ENCODE data around the gene ZFP36L2.

Gene ZFP36L2

GRCh38 chr2:43196768-43197587 lies 29.4 kb downstream of the ZFP36L2 start:
- no peaks in the 10 kb centered on the region for H3K79me2 ChIP-seq (ENCODE audit: control insufficient read depth, low read length)
- H3K4me3 ChIP-seq (ENCODE audit: low read length): peak overlapping the region; percentile 58
- no peaks in the 10 kb centered on the region for H3K36me3 ChIP-seq (ENCODE audit: control insufficient read depth, low read length)
- no peaks in the 10 kb centered on the region for H3K27me3 ChIP-seq (ENCODE audit: control insufficient read depth, low read length)
- H3F3A ChIP-seq (ENCODE audit: control insufficient read depth, insufficient read depth): peaks cover 6% of the 10 kb centered on the region
- H3K27ac ChIP-seq (ENCODE audit: low read depth, low read length): peak overlapping the region; percentile 60
- no peaks in the 10 kb centered on the region for H3K9me3 ChIP-seq (ENCODE audit: control insufficient read depth, insufficient read depth, low read length)
- TF ChIP-seq EZH2phosphoT487 (IDR thresholded peaks at IDR 0.05; ENCODE audit: borderline replicate concordance, low read length) (no peak), CTCF (IDR thresholded peaks at IDR 0.05; ENCODE audit: low read depth, low read length, poor library complexity, severe bottlenecking) (no peak)
- peaks cover 93% of the 10 kb centered on the region for H3K4me1 ChIP-seq (ENCODE audit: control insufficient read depth, low read length)
- no peaks in the 10 kb centered on the region for H4K20me1 ChIP-seq (ENCODE audit: control insufficient read depth, insufficient read depth, low read depth, low read length)
- H3K9me2 ChIP-seq (replicated peaks; ENCODE audit: control insufficient read depth, low read length): no peaks in the 10 kb centered on the region
- H3K4me2 ChIP-seq (ENCODE audit: low read length): peak overlapping the region; percentile 73

GRCh38 chr2:43194121-43194869 lies 32.1 kb downstream of the ZFP36L2 start:
- Histone ChIP-seq H3K27me3 (ENCODE audit: control insufficient read depth, low read length) (no peaks in the 10 kb centered on the region), H3K27ac (ENCODE audit: low read depth, low read length) (peak overlapping the region; percentile 56), H3K36me3 (ENCODE audit: control insufficient read depth, low read length) (no peaks in the 10 kb centered on the region), H3K79me2 (ENCODE audit: control insufficient read depth, low read length) (no peaks in the 10 kb centered on the region), H3K4me2 (ENCODE audit: low read length) (peak overlapping the region; percentile 40), H3F3A (ENCODE audit: control insufficient read depth, insufficient read depth) (peaks cover 6% of the 10 kb centered on the region), H3K4me3 (ENCODE audit: low read length) (no peak overlapping the region), H3K4me1 (ENCODE audit: control insufficient read depth, low read length) (peaks cover 70% of the 10 kb centered on the region), H3K9me3 (ENCODE audit: control insufficient read depth, insufficient read depth, low read length) (no peaks in the 10 kb centered on the region), H4K20me1 (ENCODE audit: control insufficient read depth, insufficient read depth, low read depth, low read length) (no peaks in the 10 kb centered on the region), H3K9me2 (replicated peaks; ENCODE audit: control insufficient read depth, low read length) (no peaks in the 10 kb centered on the region)
- TF ChIP-seq CTCF (IDR thresholded peaks at IDR 0.05; ENCODE audit: low read depth, low read length, poor library complexity, severe bottlenecking): no peak
- TF ChIP-seq EZH2phosphoT487 (IDR thresholded peaks at IDR 0.05; ENCODE audit: borderline replicate concordance, low read length): no peak

GRCh38 chr2:43193652-43194120 lies 32.7 kb downstream of the ZFP36L2 start:
- Histone ChIP-seq H3K4me2 (ENCODE audit: low read length) (no peak overlapping the region), H3K27me3 (ENCODE audit: control insufficient read depth, low read length) (no peaks in the 10 kb centered on the region), H3K9me3 (ENCODE audit: control insufficient read depth, insufficient read depth, low read length) (no peaks in the 10 kb centered on the region), H3K9me2 (replicated peaks; ENCODE audit: control insufficient read depth, low read length) (no peaks in the 10 kb centered on the region), H3K27ac (ENCODE audit: low read depth, low read length) (no peak overlapping the region), H3F3A (ENCODE audit: control insufficient read depth, insufficient read depth) (peaks cover 6% of the 10 kb centered on the region), H3K36me3 (ENCODE audit: control insufficient read depth, low read length) (no peaks in the 10 kb centered on the region), H3K4me3 (ENCODE audit: low read length) (no peak overlapping the region), H4K20me1 (ENCODE audit: control insufficient read depth, insufficient read depth, low read depth, low read length) (no peaks in the 10 kb centered on the region), H3K79me2 (ENCODE audit: control insufficient read depth, low read length) (no peaks in the 10 kb centered on the region), H3K4me1 (ENCODE audit: control insufficient read depth, low read length) (peaks cover 68% of the 10 kb centered on the region)
- TF ChIP-seq CTCF (IDR thresholded peaks at IDR 0.05; ENCODE audit: low read depth, low read length, poor library complexity, severe bottlenecking): no peak
- TF ChIP-seq EZH2phosphoT487 (IDR thresholded peaks at IDR 0.05; ENCODE audit: borderline replicate concordance, low read length): no peak

Data from DOHH2 (cell line).